GM12875 (cell line): ENCODE data around the gene PLEKHM3.

Experiments
- H3K4me3 ChIP-seq: one replicate; pipeline ENCODE4 v1.5.1; 2011; ENCODE audit warnings: low read depth, low read length, control low read depth
- CTCF ChIP-seq: IDR thresholded peaks from 2 replicates; pipeline ENCODE4 v1.5.1; 2011; ENCODE audit warnings: low read depth, mild to moderate bottlenecking, control low read depth, inconsistent platforms, low read length, moderate library complexity, borderline replicate concordance; ENCODE audit not compliant: insufficient read depth

The PLEKHM3 gene

GRCh38 chr2:208001924-208002323 is 23.4 kb downstream of the PLEKHM3 start:
- no peak overlapping the region for H3K4me3 ChIP-seq
- TF ChIP-seq CTCF, result no peak

GRCh38 chr2:208000701-208001395 is 24.5 kb downstream of the PLEKHM3 start:
- H3K4me3 ChIP-seq, result no peak overlapping the region
- no peak for TF ChIP-seq CTCF

- no peak overlapping the region for H3K4me3 ChIP-seq
Observed at GRCh38 chr2:207996848-207997247, 28.5 kb downstream of the PLEKHM3 start.

GRCh38 chr2:207995887-207996286 is 29.4 kb downstream of the PLEKHM3 start:
- H3K4me3 ChIP-seq, result no peak overlapping the region
- TF ChIP-seq CTCF, result no peak

More at GRCh38 chr2:207996848-207997247, 28.5 kb downstream of the PLEKHM3 start:
- no peak for TF ChIP-seq CTCF

GRCh38 chr2:207993151-207993763 is 32.1 kb downstream of the PLEKHM3 start:
- TF ChIP-seq CTCF, result no peak

GRCh38 chr2:207991944-207992343 is 33.4 kb downstream of the PLEKHM3 start:
- no peak for TF ChIP-seq CTCF
- no peak overlapping the region for H3K4me3 ChIP-seq

More at GRCh38 chr2:207993151-207993763, 32.1 kb downstream of the PLEKHM3 start:
- H3K4me3 ChIP-seq, result no peak overlapping the region

GRCh38 chr2:207990784-207991183 is 34.5 kb downstream of the PLEKHM3 start:
- TF ChIP-seq CTCF, result no peak
- H3K4me3 ChIP-seq, result no peak overlapping the region
